ENCODE results near the gene REC8.
"Not testable (repeated sequence)": the region's sequence is repeated elsewhere in the genome, so short reads cannot be mapped to it uniquely, and the experiment has no call there.

Gene REC8

DNA sequence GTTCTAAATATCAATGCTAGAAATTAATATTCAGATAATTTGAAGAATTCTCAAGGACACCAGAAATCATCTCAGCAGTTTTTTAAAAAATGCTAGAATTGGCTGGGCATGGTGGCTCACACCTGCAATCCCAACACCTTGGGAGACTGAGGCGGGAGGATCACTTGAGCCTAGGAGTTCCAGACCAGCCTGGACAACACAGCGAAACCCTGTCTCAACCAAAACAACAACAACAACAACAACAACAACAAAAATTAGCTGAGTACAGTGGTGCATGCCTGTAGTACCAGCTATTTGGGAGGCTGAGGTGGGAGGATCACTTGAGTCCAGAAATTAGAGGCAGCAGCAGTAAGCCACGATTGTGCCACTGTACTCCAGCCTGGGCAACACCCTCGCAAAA is 47.2 kb downstream of the REC8 start:
- TF ChIP-seq, protein P1, sequence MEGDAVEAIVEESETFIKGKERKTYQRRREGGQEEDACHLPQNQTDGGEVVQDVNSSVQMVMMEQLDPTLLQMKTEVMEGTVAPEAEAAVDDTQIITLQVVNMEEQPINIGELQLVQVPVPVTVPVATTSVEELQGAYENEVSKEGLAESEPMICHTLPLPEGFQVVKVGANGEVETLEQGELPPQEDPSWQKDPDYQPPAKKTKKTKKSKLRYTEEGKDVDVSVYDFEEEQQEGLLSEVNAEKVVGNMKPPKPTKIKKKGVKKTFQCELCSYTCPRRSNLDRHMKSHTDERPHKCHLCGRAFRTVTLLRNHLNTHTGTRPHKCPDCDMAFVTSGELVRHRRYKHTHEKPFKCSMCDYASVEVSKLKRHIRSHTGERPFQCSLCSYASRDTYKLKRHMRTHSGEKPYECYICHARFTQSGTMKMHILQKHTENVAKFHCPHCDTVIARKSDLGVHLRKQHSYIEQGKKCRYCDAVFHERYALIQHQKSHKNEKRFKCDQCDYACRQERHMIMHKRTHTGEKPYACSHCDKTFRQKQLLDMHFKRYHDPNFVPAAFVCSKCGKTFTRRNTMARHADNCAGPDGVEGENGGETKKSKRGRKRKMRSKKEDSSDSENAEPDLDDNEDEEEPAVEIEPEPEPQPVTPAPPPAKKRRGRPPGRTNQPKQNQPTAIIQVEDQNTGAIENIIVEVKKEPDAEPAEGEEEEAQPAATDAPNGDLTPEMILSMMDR (conservative IDR thresholded peaks at IDR 0.05; ENCODE audit: low read depth, low read length): no peak
- no peak overlapping the region for H3K4me3 ChIP-seq (ENCODE audit: low read length)
- DNase-seq (ENCODE audit: low read depth): no peak

DNA sequence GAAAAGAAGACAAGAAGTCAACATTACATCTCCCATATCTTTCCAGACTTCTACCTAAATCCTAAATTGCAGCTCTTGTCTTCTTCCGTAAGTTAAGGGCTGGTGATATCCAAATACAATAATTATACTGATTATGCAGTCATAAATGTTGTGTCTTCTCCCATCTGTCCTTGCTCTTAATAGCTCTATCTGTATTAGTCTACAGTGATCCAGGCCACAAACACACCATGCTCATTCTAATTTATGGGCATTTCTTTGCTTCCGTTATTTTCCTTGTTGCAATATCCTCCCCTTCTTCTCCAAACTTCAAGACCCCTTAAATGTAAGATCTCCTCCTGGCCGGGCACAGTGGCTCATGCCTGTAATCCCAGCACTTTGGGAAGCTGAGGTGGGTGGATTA is 47.6 kb downstream of the REC8 start:
- TF ChIP-seq, protein P1 (conservative IDR thresholded peaks at IDR 0.05; ENCODE audit: low read depth, low read length): no peak

DNA sequence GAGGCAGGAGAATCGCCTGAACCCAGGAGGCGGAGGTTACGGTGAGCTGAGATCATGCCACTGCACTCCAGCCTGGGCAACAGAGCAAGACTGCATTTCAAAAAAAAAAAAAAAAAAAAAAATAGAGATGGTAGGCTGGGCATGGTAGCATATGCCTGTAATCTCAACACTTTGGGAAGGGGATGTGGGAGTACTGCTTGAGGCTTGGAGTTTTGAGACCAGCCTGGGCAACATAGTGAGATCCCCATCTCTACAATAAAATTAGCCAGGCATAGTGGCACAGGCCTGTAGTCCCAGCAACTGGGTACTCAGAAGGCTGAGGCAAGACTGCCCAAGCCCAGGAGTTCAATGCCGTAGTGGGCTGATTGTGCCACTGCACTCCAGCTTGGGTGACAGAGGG is 51.1 kb downstream of the REC8 start:
- DNase-seq (ENCODE audit: low read depth); H3K4me3 ChIP-seq (ENCODE audit: low read length): not testable (repeated sequence)

More for the DNA sequence above, 47.6 kb downstream of the REC8 start:
- no peak overlapping the region for H3K4me3 ChIP-seq (ENCODE audit: low read length)
- DNase-seq (ENCODE audit: low read depth): no peak

GRCh38 chr14:24224618-24225071 is 52.8 kb downstream of the REC8 start:
- TF ChIP-seq, protein P1 (conservative IDR thresholded peaks at IDR 0.05; ENCODE audit: low read depth, low read length): no peak
- peak; percentile 47 for DNase-seq (ENCODE audit: low read depth)
- H3K4me3 ChIP-seq (ENCODE audit: low read length): no peak overlapping the region

- TF ChIP-seq, protein P1 (conservative IDR thresholded peaks at IDR 0.05; ENCODE audit: low read depth, low read length): no peak
- no peak overlapping the region for H3K4me3 ChIP-seq (ENCODE audit: low read length)
- DNase-seq (ENCODE audit: low read depth): no peak
Measured at GRCh38 chr14:24226473-24226872, 54.6 kb downstream of the REC8 start.

DNA sequence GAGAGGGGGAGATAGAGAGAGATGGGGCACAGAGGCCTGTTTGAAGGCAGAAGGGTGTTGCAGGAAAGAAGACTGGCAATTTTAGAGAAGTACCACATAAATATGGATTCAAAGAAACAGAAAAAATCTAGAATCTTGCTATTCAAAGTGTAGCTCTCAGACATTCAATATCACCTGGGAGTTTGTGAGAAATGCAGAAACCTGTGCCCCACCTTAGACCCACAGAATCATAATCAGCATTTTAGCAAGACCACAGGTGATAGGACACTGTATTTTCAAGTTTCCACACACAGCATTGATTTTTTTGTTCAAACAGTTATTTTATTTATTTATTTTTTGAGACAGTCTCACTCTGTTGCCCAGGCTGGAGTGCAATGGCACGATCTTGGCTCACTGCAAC is 57.0 kb downstream of the REC8 start:
- DNase-seq (ENCODE audit: low read depth): no peak
- no peak overlapping the region for H3K4me3 ChIP-seq (ENCODE audit: low read length)
- TF ChIP-seq, protein P1 (conservative IDR thresholded peaks at IDR 0.05; ENCODE audit: low read depth, low read length): no peak
